Lung (tissue), 12 donors: Measurements from ENCODE around the gene GABRR3. TPM values are rescaled to one million over a fixed set of nuclear protein-coding genes. Genes with fewer than 3 reads are reported as not detected.

ENCODE experiments used
- ATAC-seq: fragments of 200-7000 bp; cut with Tn5 transposase; one replicate; pipeline ENCODE4 v1.9.1; 2020; ENCODE audit warnings: moderate number of reproducible peaks; ENCODE audit not compliant: insufficient read depth, low FRiP score
- DNase-seq, 3 donors: peaks; one replicate each; pipeline ENCODE4 v3.0.0-alpha.2; 2013 to 2017
- H3K27ac ChIP-seq, 2 donors: one replicate each; pipeline ENCODE4 v1.5.1; 2013; ENCODE audit warnings: mild to moderate bottlenecking in 2 of 2, moderate library complexity in 2 of 2, control low read depth in 1 of 2, inconsistent platforms in 1 of 2, low read depth in 1 of 2, low read length in 1 of 2
- H3K27me3 ChIP-seq, 3 donors: one replicate each; pipeline ENCODE4 v1.5.1; 2013; ENCODE audit warnings: low read length in 2 of 3; ENCODE audit not compliant: control insufficient read depth in 3 of 3, insufficient read depth in 3 of 3
- H3K36me3 ChIP-seq, 4 donors: one replicate each; pipeline ENCODE4 v1.5.1; 2013; ENCODE audit warnings: low read length in 4 of 4, mild to moderate bottlenecking in 1 of 4, moderate library complexity in 1 of 4; ENCODE audit not compliant: control insufficient read depth in 4 of 4, insufficient read depth in 4 of 4
- H3K4me1 ChIP-seq, 5 donors: one replicate each; pipeline ENCODE4 v1.5.1; 2013; ENCODE audit warnings: low read length in 5 of 5, mild to moderate bottlenecking in 2 of 5, moderate library complexity in 1 of 5; ENCODE audit not compliant: control insufficient read depth in 5 of 5, insufficient read depth in 5 of 5
- H3K4me3 ChIP-seq: one replicate; pipeline ENCODE4 v1.5.1; 2013; ENCODE audit warnings: mild to moderate bottlenecking, control low read depth, moderate library complexity
- H3K9ac ChIP-seq, 2 donors: one replicate each; pipeline ENCODE4 v1.5.1; 2013; ENCODE audit warnings: low read length in 2 of 2, control low read depth in 1 of 2; ENCODE audit not compliant: insufficient read depth in 1 of 2
- H3K9me3 ChIP-seq, 4 donors: one replicate each; pipeline ENCODE4 v1.5.1; 2013; ENCODE audit warnings: low read length in 3 of 4, mild to moderate bottlenecking in 1 of 4, moderate library complexity in 1 of 4; ENCODE audit not compliant: control insufficient read depth in 4 of 4, insufficient read depth in 3 of 4
- CTCF ChIP-seq: IDR thresholded peaks from 2 replicates; pipeline ENCODE4 v1.5.1; 2012; ENCODE audit warnings: mild to moderate bottlenecking; ENCODE audit errors: control extremely low read depth, extremely low read depth
- WGBS, 2 donors: extraction: QIAGEN DNeasy Blood & Tissue Kit; methylation state at CpG; one replicate each; pipeline ENCODE4 v1.1.7; 2013; 5-methylcytosine and 5-hydroxymethylcytosine counted together
- polyA plus RNA-seq, 2 donors: library from polyadenylated mRNA; stranded (reverse); fragments of 200-250 nt; gene quantifications; one replicate each; pipeline ENCODE4 v1.2.1, GENCODE V29; 2013
- total RNA-seq, 2 donors: library from RNA; depleted of rRNA in 1 of 2; stranded (reverse); fragments of >200 nt in 1 of 2; gene quantifications; one replicate each; pipeline ENCODE4 v1.2.1, GENCODE V29; 2014 to 2021
- donor health status: control.
- donor health status: control.
- donor health status: Bipolar disorder and iron deficiency.
- donor health status: healthy.
- donor health status: DM: yes; HTN: yes; CAD: no.

GABRR3 gene
- total and polyA plus RNA-seq, 4 donors: 0.09 TPM; not detected in 3

- TF ChIP-seq CTCF: no peak
- no peak overlapping the region for H3K4me3 ChIP-seq
- no peaks in the 10 kb centered on the region for H3K9me3 ChIP-seq
- no peak overlapping the region for H3K27ac ChIP-seq
- no peak overlapping the region for H3K9ac ChIP-seq
- DNase-seq (no peak), ATAC-seq (no peak)
- H3K36me3 ChIP-seq: no peaks in the 10 kb centered on the region
- WGBS, 2 donors: 30 to 67% methylated on average over 2 of the region's 2 CpGs
- peaks cover 0 to 15% (median 0%) of the 10 kb centered on the region in 5 donors for H3K4me1 ChIP-seq
- H3K27me3 ChIP-seq: no peaks in the 10 kb centered on the region
Measured at GRCh38 chr3:97990624-97991292, 44.4 kb downstream of the GABRR3 start.

- H3K36me3 ChIP-seq: no peaks in the 10 kb centered on the region
- no peak overlapping the region for H3K9ac ChIP-seq
- H3K9me3 ChIP-seq: no peaks in the 10 kb centered on the region
- no peak overlapping the region for H3K4me3 ChIP-seq
- no peak for TF ChIP-seq CTCF
- ATAC-seq: no peak
- H3K27ac ChIP-seq: no peak overlapping the region
- peaks cover 0 to 22% (median 3%) of the 10 kb centered on the region in 5 donors for H3K4me1 ChIP-seq
- no peaks in the 10 kb centered on the region for H3K27me3 ChIP-seq
- DNase-seq: no peak
- 98 to 99% methylated on average over 3 of the region's 3 CpGs for WGBS, 2 donors
Measured at GRCh38 chr3:97988784-97989568, 46.1 kb downstream of the GABRR3 start.

GRCh38 chr3:97987306-97987705 lies 47.8 kb downstream of the GABRR3 start:
- H3K4me1 ChIP-seq: peaks cover 0 to 39% (median 15%) of the 10 kb centered on the region in 5 donors
- H3K4me3 ChIP-seq: no peak overlapping the region
- 92 to 97% methylated on average over 2 of the region's 2 CpGs for WGBS, 2 donors
- no peaks in the 10 kb centered on the region for H3K27me3 ChIP-seq
- H3K27ac ChIP-seq: no peak overlapping the region
- no peak overlapping the region for H3K9ac ChIP-seq
- ATAC-seq: no peak
- TF ChIP-seq CTCF: no peak
- DNase-seq: no peak
- no peaks in the 10 kb centered on the region for H3K36me3 ChIP-seq
- H3K9me3 ChIP-seq: no peaks in the 10 kb centered on the region
